Pericardium fibroblast (primary cell): ENCODE measurements around the gene AP3B2. TPM values are rescaled to one million over a fixed set of nuclear protein-coding genes. Genes with fewer than 3 reads are reported as not detected.

Source experiments
- total RNA-seq: library from RNA; depleted of rRNA; stranded (reverse); fragments of >200 nt; gene quantifications from 2 replicates; pipeline ENCODE4 v1.2.3, GENCODE V29; 2015

The AP3B2 gene
- total RNA-seq = 0.47 and 0.60 TPM in 2 replicates

GRCh38 chr15:82709421-82710207 lies at the start of gene AP3B2:
AP3B2 (minus strand) TSS chr15:82709875; CDS start chr15:82709706, 169 bp downstream.

GRCh38 chr15:82647045-82647834 lies 62.4 kb downstream of the AP3B2 start, which contains the start of gene CPEB1:
CPEB1 (minus strand) TSS chr15:82647363; CDS start chr15:82628459, 18,904 bp downstream.

Other genes starting within 250 kb of the AP3B2 start
- 3,826 and 6,562 TPM in 2 replicates for gene RPS17, start 169.4 kb downstream of the AP3B2 start, total RNA-seq
- 3.3 and 4.2 TPM in 2 replicates for gene CPEB1, start 62.5 kb downstream of the AP3B2 start, total RNA-seq
- not detected in 2 replicates for gene FSD2, start 96.2 kb upstream of the AP3B2 start, total RNA-seq
- 2.0 and 4.1 TPM in 2 replicates for gene WHAMM, start 99.8 kb upstream of the AP3B2 start, total RNA-seq
- gene HOMER2, start 242.8 kb upstream of the AP3B2 start, total RNA-seq = 1.6 and 1.9 TPM in 2 replicates